OCI-LY1 (cell line): Measurements from ENCODE around the gene SSX4B.
"Not testable (repeated sequence)": the region's sequence is repeated elsewhere in the genome, so short reads cannot be mapped to it uniquely, and the experiment has no call there.

ENCODE experiments used
- H2AFZ ChIP-seq: fragments of 200-600 bp; sonication (generic), shearing (Covaris generic); 2 replicates; pipeline ENCODE4 v1.6.0; 2014; ENCODE audit warnings: antibody characterized with exemption, mild to moderate bottlenecking, low read length
- H3F3A ChIP-seq: fragments of 200-600 bp; sonication (generic), shearing (Covaris generic); 2 replicates; pipeline ENCODE4 v1.6.0; 2014; ENCODE audit warnings: mild to moderate bottlenecking, antibody characterized with exemption, low read length, moderate library complexity; ENCODE audit not compliant: insufficient read depth
- H3K27ac ChIP-seq: fragments of 200-600 bp; sonication (generic); 2 replicates; pipeline ENCODE4 v1.5.1; 2014; ENCODE audit warnings: low read length, mixed run types, mild to moderate bottlenecking, low read depth; ENCODE audit not compliant: poor library complexity, severe bottlenecking
- H3K27me3 ChIP-seq: fragments of 200-600 bp; sonication (generic); 2 replicates; pipeline ENCODE4 v1.6.0; 2014; ENCODE audit warnings: antibody characterized with exemption, mild to moderate bottlenecking, low read length, moderate library complexity; ENCODE audit not compliant: insufficient read depth
- H3K36me3 ChIP-seq: fragments of 200-600 bp; sonication (generic); 2 replicates; pipeline ENCODE4 v1.6.1; 2014; ENCODE audit warnings: mild to moderate bottlenecking, antibody characterized with exemption, low read length, moderate library complexity, mixed read lengths; ENCODE audit not compliant: insufficient read depth
- H3K4me1 ChIP-seq: fragments of 200-600 bp; sonication (generic); 2 replicates; pipeline ENCODE4 v1.5.1; 2014; ENCODE audit warnings: mild to moderate bottlenecking, low read length, moderate library complexity; ENCODE audit not compliant: insufficient read depth, severe bottlenecking
- H3K4me2 ChIP-seq: fragments of 200-600 bp; sonication (generic), shearing (Covaris generic); 2 replicates; pipeline ENCODE4 v1.6.1; 2014; ENCODE audit warnings: low read length
- H3K4me3 ChIP-seq: fragments of 200-600 bp; sonication (generic); 2 replicates; pipeline ENCODE4 v1.5.1; 2014; ENCODE audit warnings: low read length, low read depth, mild to moderate bottlenecking, mixed read lengths; ENCODE audit not compliant: poor library complexity, severe bottlenecking
- H3K79me2 ChIP-seq: fragments of 200-600 bp; shearing (Covaris generic); 2 replicates; pipeline ENCODE4 v1.6.1; 2016; ENCODE audit warnings: mixed run types, low read length, mixed read lengths; ENCODE audit not compliant: insufficient read depth
- H3K9ac ChIP-seq: fragments of 200-600 bp; sonication (generic), shearing (Covaris generic); 2 replicates; pipeline ENCODE4 v1.6.1; 2014; ENCODE audit warnings: mild to moderate bottlenecking, low read length, mixed read lengths
- H3K9me2 ChIP-seq: fragments of 200-600 bp; sonication (generic), shearing (Covaris generic); 2 replicates; pipeline ENCODE4 v1.6.1; 2014; ENCODE audit warnings: low read depth, mild to moderate bottlenecking, low read length, mixed read lengths
- H3K9me3 ChIP-seq: fragments of 200-600 bp; shearing (Covaris generic); 2 replicates; pipeline ENCODE4 v1.6.1; 2014; ENCODE audit warnings: low read length, mixed read lengths
- H4K20me1 ChIP-seq: fragments of 200-600 bp; sonication (generic), shearing (Covaris generic); 2 replicates; pipeline ENCODE4 v1.6.0; 2016; ENCODE audit warnings: mild to moderate bottlenecking, low read length; ENCODE audit not compliant: insufficient read depth
- CTCF ChIP-seq: fragments of 200-600 bp; sonication (generic), shearing (Covaris generic); IDR thresholded peaks from 2 replicates; pipeline ENCODE4 v1.5.1; 2017; ENCODE audit warnings: mild to moderate bottlenecking, antibody characterized with exemption, low read length, moderate library complexity, mixed read lengths
- EZH2 ChIP-seq: fragments of 200-600 bp; sonication (generic), shearing (Covaris generic); IDR thresholded peaks from 2 replicates; pipeline ENCODE4 v1.8.0; 2017; ENCODE audit warnings: borderline replicate concordance, mixed run types, mild to moderate bottlenecking, antibody characterized with exemption, low read length, moderate library complexity, mixed read lengths

SSX4B gene

GRCh38 chrX:48411860-48412259 lies at the start of gene SSX4B:
Gene SSX4B (minus strand): TSS chrX:48411960. CDS start chrX:48411372, 588 bp downstream.
- not testable (repeated sequence) for H3K36me3 ChIP-seq, H3F3A ChIP-seq, H3K9me2 ChIP-seq, H3K4me3 ChIP-seq, H3K27ac ChIP-seq, H3K9me3 ChIP-seq, H3K4me2 ChIP-seq, H3K79me2 ChIP-seq, H3K27me3 ChIP-seq, H2AFZ ChIP-seq, H3K9ac ChIP-seq, H3K4me1 ChIP-seq, H4K20me1 ChIP-seq

- no peaks in the 10 kb centered on the region for H3F3A ChIP-seq
- no peak overlapping the region for H3K4me2 ChIP-seq
- H3K27me3 ChIP-seq, result no peaks in the 10 kb centered on the region
- TF ChIP-seq EZH2 (no peak), CTCF (no peak)
- no peaks in the 10 kb centered on the region for H3K9me3 ChIP-seq
- no peak overlapping the region for H2AFZ ChIP-seq
- peaks cover 6% of the 10 kb centered on the region; the same call in 1 of the 2 replicates for H3K36me3 ChIP-seq
- no peak overlapping the region for H3K9ac ChIP-seq
- no peaks in the 10 kb centered on the region for H4K20me1 ChIP-seq
- no peak overlapping the region for H3K4me3 ChIP-seq
- no peaks in the 10 kb centered on the region for H3K4me1 ChIP-seq
- no peak overlapping the region for H3K27ac ChIP-seq
- no peaks in the 10 kb centered on the region for H3K9me2 ChIP-seq
- H3K79me2 ChIP-seq, result no peaks in the 10 kb centered on the region
Measured at GRCh38 chrX:48460606-48461005, 48.8 kb upstream of the SSX4B start.

- Histone ChIP-seq H3K36me3 (peaks cover 6% of the 10 kb centered on the region; the same call in 1 of the 2 replicates), H3F3A (no peaks in the 10 kb centered on the region), H4K20me1 (no peaks in the 10 kb centered on the region), H2AFZ (no peak overlapping the region), H3K9me3 (no peaks in the 10 kb centered on the region), H3K27me3 (no peaks in the 10 kb centered on the region), H3K4me3 (no peak overlapping the region), H3K9me2 (no peaks in the 10 kb centered on the region), H3K79me2 (no peaks in the 10 kb centered on the region), H3K27ac (no peak overlapping the region), H3K9ac (no peak overlapping the region), H3K4me2 (no peak overlapping the region), H3K4me1 (no peaks in the 10 kb centered on the region)
- TF ChIP-seq CTCF, result no peak
- no peak for TF ChIP-seq EZH2
Measured at GRCh38 chrX:48460031-48460430, 48.3 kb upstream of the SSX4B start.

GRCh38 chrX:48459483-48459882 lies 47.7 kb upstream of the SSX4B start:
- no peak overlapping the region for H3K4me3 ChIP-seq
- H3K9me3 ChIP-seq, result no peaks in the 10 kb centered on the region
- no peak overlapping the region for H3K27ac ChIP-seq
- no peak overlapping the region for H3K9ac ChIP-seq
- H3K79me2 ChIP-seq, result no peaks in the 10 kb centered on the region
- no peaks in the 10 kb centered on the region for H3K4me1 ChIP-seq
- peaks cover 6% of the 10 kb centered on the region; the same call in 1 of the 2 replicates for H3K36me3 ChIP-seq
- no peaks in the 10 kb centered on the region for H3K9me2 ChIP-seq
- no peaks in the 10 kb centered on the region for H3F3A ChIP-seq
- no peak for TF ChIP-seq EZH2
- TF ChIP-seq CTCF, result no peak
- H4K20me1 ChIP-seq, result no peaks in the 10 kb centered on the region
- H3K4me2 ChIP-seq, result no peak overlapping the region
- H2AFZ ChIP-seq, result no peak overlapping the region
- no peaks in the 10 kb centered on the region for H3K27me3 ChIP-seq
